Measurements from ENCODE around the gene PTPN21. TPM values are rescaled to one million over a fixed set of nuclear protein-coding genes. Genes with fewer than 3 reads are reported as not detected.

PTPN21 gene
- total RNA-seq = under 1 TPM; 0.33 to 0.45 (median 0.33) TPM

DNA sequence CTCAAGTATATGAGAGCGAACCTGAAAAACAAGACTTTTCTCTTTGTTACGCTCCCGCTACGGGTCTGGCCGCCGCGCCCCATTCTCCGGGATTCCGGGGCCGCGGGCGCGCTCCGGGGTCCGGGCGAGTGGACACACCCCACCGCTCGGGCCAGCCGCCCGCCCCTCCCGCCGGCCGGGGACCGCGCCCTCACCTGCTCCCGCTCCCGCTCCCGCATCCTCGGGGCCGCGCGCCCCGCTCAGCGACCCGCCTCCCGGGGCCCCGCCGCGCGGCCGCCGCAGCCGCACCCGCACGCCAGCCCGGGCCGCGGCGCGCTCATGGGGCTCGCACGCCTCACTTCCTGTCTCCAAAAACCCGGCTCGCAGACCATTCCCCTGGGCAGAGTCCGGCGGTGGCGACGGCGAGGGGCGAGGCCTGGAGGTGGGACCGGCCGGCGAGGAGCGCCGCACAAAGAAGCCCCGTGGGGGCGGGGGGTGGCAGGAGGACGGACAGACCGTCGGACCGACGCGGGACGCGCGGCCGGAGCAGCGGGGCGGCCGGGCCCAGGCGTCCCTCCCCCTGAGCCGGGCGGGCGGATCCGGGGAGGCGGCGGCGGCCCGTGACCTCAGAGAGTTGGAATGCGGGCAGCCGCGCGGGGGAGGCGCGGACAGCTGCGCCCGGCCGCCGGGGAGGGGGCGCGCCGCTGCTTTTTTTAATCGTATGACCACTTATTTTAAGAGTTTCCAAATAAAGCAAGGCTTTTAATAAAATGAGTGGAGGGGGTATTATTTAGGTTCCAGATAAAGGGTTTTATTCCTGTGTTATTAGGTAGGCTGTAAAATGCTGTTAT is at the start of gene PTPN21:
PTPN21 (minus strand) TSS at position 551 of the 830 bp plus-strand sequence. CDS start 4,590 bp downstream, outside the sequence.
- ATAC-seq = peak; percentile 42 to 49
- no peak for DNase-seq
- H3K9me3 Mint-ChIP-seq = no peaks in the 10 kb centered on the region
- H3K4me1 Mint-ChIP-seq (ENCODE audit: low read depth) = peaks cover 37% of the 10 kb centered on the region
- H3K36me3 Mint-ChIP-seq (ENCODE audit: insufficient read depth) = no peaks in the 10 kb centered on the region
- H3K4me3 Mint-ChIP-seq = peak within 1 kb of the TSS; percentile 71
- peaks cover 62% of the 10 kb centered on the region for H3K27me3 Mint-ChIP-seq (ENCODE audit: low read depth)

DNA sequence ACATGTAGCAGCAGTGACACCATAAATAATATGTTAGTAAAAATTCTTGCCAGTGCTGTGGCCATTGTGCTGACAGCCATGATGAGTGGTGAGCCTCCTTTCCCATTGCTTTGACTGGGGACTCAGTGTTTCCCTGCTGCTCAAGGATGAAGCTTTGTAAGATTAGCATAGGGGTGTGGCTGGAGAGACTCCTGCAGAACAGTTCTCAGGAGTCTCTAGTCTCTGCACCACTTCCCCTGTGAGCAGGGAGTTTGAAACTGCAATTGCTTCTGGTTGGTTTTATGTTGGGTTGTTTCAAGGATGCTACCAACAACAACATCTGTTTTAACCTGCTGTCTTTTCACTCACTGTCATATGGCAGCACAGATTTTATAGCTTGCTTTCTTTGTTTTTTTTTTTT is 49.4 kb upstream of the PTPN21 start:
- Mint-ChIP-seq H3K4me1 (ENCODE audit: low read depth) (peaks cover 20% of the 10 kb centered on the region), H3K36me3 (ENCODE audit: insufficient read depth) (peaks cover 52% of the 10 kb centered on the region), H3K4me3 (no peak overlapping the region), H3K9me3 (no peaks in the 10 kb centered on the region), H3K27me3 (ENCODE audit: low read depth) (no peaks in the 10 kb centered on the region)
- DNase-seq (no peak), ATAC-seq (no peak)

DNA sequence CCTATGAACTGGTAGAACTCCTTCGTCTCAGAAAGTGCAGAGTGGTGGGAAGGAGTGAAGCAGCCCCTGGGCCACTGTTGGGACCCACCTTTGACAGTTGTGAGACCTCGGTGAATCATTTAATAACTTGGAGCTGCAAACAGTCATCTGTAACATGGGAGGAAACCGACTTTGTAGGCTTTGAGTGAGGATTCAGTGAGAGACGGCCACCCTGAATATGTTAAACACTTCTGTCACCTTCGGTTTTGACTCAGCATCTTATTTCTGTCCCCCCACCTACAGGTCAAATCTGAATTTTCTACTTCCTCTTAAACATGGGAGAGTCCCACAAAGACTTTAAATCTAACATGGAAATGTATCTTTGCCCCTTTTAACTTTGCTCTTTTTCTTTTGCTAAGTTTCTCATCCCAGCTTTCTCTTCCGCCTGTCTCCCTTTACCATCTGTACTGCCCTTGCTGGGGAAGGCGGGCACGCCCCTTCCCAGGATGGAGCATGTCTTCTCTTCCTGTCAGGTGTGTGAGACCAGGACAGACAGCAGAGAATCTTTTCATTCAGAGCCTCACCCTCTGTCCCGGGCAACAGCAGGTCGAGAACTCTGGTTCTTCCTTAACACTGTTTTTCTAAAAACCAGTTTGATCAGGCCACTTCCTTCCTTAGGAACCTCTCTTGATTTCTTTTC is 45.1 kb upstream of the PTPN21 start:
- H3K4me1 Mint-ChIP-seq (ENCODE audit: low read depth) = peaks cover 25% of the 10 kb centered on the region
- H3K27me3 Mint-ChIP-seq (ENCODE audit: low read depth) = no peaks in the 10 kb centered on the region
- DNase-seq (no peak), ATAC-seq (peak; percentile 96 to 97)
- no peaks in the 10 kb centered on the region for H3K9me3 Mint-ChIP-seq
- peaks cover 53% of the 10 kb centered on the region for H3K36me3 Mint-ChIP-seq (ENCODE audit: insufficient read depth)
- H3K4me3 Mint-ChIP-seq = peak overlapping the region; percentile 53

DNA sequence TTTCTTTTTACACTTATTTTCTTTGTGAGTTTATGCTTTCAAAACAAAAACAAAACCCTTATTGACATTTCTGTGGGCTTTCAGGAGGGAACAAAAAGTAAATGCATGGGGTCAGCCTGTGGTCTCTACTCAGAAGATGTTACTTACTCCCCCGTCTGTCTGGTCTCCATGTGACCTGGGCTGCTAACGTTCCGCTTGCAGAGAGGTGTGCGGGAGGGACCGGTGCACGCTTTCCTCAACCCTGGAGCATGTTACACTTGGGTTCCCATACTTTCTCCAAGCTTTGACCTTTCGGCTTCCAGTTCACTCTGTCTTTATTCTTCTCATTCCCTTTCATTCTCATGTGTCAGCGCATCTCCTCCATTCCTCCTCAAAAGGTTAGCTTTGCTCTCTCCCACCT is 44.5 kb upstream of the PTPN21 start:
- Mint-ChIP-seq H3K4me3 (peak overlapping the region; percentile 53), H3K36me3 (ENCODE audit: insufficient read depth) (peaks cover 53% of the 10 kb centered on the region), H3K4me1 (ENCODE audit: low read depth) (peaks cover 25% of the 10 kb centered on the region), H3K27me3 (ENCODE audit: low read depth) (no peaks in the 10 kb centered on the region), H3K9me3 (no peaks in the 10 kb centered on the region)
- DNase-seq (no peak), ATAC-seq (no peak)

DNA sequence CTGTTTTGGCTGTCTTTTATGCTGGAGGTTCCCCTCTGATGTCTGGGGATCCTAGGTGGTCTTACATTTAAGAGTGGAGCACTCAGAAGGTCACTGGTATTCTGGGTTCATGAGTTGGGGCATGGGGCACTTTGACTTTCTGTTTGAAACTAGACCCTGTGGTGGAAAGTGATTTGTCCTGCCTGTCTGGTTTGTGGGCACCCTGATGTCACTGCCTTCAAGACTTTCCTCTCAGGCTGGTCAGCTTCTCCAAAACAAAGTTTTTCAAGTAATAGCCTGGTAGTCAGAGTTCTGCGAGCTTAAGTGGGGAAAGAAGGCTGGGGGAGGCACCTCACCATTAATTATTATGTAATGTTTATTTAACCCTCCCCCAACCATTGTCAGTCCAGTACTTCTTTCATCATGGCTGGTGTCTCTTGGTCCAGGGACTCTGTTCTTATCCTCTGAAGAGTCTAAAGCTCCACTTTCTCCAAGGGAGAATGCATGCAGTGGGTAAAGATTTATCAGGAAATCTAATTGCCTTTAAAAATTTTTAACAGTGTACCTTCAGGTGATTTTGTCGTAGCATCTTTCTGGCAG is 43.4 kb upstream of the PTPN21 start:
- DNase-seq (no peak), ATAC-seq (no peak)
- H3K4me1 Mint-ChIP-seq (ENCODE audit: low read depth) = peaks cover 25% of the 10 kb centered on the region
- H3K27me3 Mint-ChIP-seq (ENCODE audit: low read depth) = no peaks in the 10 kb centered on the region
- H3K4me3 Mint-ChIP-seq = no peak overlapping the region
- H3K36me3 Mint-ChIP-seq (ENCODE audit: insufficient read depth) = peaks cover 54% of the 10 kb centered on the region
- H3K9me3 Mint-ChIP-seq = no peaks in the 10 kb centered on the region

DNA sequence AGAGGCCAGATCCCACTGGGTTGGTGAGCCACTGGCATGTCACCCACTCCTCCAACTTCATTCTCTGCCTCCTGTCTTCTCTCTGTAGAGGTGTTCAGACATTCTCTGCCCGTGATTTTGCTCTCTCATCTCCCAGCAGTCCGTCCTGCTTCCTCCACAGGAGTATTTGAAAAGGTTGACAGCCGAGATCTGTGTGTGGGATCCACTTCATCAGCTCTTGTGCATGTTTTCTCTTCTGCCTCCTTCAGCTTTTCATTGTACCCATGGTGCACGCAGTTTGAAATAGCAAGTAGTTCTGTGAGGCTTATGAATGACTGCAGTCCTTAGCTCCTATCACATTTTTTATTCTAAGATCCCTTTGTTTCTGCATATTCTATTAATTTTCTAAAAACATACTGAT is 42.8 kb upstream of the PTPN21 start:
- Mint-ChIP-seq H3K27me3 (ENCODE audit: low read depth) (no peaks in the 10 kb centered on the region), H3K36me3 (ENCODE audit: insufficient read depth) (peaks cover 52% of the 10 kb centered on the region), H3K9me3 (no peaks in the 10 kb centered on the region), H3K4me1 (ENCODE audit: low read depth) (peaks cover 25% of the 10 kb centered on the region), H3K4me3 (no peak overlapping the region)
- DNase-seq (no peak), ATAC-seq (no peak)

DNA sequence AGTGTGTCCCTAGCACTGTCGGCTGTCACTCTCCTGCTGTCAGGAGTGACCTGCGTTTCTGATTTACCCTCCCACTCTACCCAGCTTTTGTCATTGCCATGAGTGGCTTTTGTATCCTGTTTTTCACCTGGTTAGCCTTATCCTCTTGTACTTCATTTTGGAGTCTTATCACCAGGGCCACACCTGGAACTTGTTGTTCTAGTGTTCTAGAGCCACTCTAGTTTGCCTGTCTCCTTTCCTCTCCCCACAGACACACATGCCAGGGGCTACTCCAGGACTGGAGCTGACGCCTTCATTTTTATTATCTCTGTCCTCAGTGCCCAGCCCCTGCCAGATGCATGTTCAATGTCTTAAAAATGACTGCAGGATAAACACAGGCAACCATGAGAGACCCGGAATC is 42.2 kb upstream of the PTPN21 start:
- no peak for DNase-seq
- no peak overlapping the region for H3K4me3 Mint-ChIP-seq
- peaks cover 47% of the 10 kb centered on the region for H3K36me3 Mint-ChIP-seq (ENCODE audit: insufficient read depth)
- H3K27me3 Mint-ChIP-seq (ENCODE audit: low read depth) = no peaks in the 10 kb centered on the region
- no peaks in the 10 kb centered on the region for H3K9me3 Mint-ChIP-seq
- peaks cover 25% of the 10 kb centered on the region for H3K4me1 Mint-ChIP-seq (ENCODE audit: low read depth)
- no peak for ATAC-seq

DNA sequence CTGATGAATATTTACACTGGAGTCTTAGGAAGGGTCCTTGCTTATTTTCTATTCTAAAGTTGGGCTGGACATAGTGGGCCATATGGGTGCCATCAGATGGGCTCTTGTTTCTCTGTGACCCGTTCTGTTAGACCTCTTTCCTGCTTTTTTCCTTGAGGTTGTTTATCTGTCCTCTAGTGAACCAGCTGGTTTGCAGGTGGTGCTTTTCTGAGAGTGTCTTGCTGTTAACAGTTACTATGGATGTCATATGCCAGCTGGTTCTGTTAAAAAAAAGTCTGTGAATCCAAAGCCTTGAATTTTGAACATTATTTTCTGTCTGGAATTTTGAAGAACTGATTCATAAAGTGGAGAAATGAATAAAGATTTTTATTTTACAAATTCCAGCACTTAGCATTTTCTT is 37.2 kb upstream of the PTPN21 start:
- H3K36me3 Mint-ChIP-seq (ENCODE audit: insufficient read depth) = peaks cover 34% of the 10 kb centered on the region
- H3K4me1 Mint-ChIP-seq (ENCODE audit: low read depth) = no peaks in the 10 kb centered on the region
- DNase-seq (no peak), ATAC-seq (no peak)
- H3K27me3 Mint-ChIP-seq (ENCODE audit: low read depth) = no peaks in the 10 kb centered on the region
- H3K4me3 Mint-ChIP-seq = no peak overlapping the region
- H3K9me3 Mint-ChIP-seq = no peaks in the 10 kb centered on the region

DNA sequence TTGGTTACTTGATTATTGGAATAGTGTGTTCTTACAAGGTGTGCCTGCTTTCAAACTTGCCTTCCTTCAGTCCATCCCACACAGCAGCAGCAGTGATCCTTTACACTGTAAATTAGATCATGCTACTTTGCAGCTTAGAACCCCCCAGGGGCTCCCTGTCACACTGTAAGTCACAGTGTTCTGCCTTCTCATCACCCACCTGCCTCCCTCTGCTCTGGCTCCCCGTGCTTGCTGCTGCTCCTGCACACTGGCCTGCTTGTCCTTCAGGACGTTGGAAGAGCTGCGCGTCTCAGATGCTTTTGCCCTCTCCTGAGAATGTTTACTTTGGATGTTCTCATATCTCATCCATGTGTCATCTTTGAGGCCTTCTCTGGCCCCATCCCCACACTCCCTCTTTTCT is 35.4 kb upstream of the PTPN21 start:
- Mint-ChIP-seq H3K4me1 (ENCODE audit: low read depth) (peaks cover 1% of the 10 kb centered on the region), H3K9me3 (no peaks in the 10 kb centered on the region), H3K27me3 (ENCODE audit: low read depth) (no peaks in the 10 kb centered on the region), H3K36me3 (ENCODE audit: insufficient read depth) (peaks cover 39% of the 10 kb centered on the region), H3K4me3 (no peak overlapping the region)
- no peak for ATAC-seq
- DNase-seq = no peak

DNA sequence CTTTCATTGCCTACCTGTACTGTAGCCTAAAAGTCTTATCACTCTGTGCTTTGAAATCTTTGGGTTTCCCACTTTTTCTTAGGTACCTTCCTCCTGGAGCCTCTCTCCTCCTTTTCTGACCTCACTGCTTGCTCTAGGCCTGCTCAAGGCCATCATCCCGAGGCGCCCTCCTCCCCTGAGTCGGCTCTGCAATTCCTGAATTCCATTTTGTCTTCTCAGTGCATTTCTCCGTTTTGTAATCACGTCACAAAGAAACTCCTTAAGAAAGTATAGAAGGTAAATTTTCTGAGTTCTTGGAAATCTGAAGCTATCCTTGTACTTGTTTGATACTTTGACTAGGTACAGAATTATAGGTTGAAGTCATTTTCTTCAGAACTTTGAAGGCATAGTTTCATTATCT is 33.3 kb upstream of the PTPN21 start:
- no peaks in the 10 kb centered on the region for H3K27me3 Mint-ChIP-seq (ENCODE audit: low read depth)
- H3K4me3 Mint-ChIP-seq = no peak overlapping the region
- H3K4me1 Mint-ChIP-seq (ENCODE audit: low read depth) = peaks cover 1% of the 10 kb centered on the region
- H3K36me3 Mint-ChIP-seq (ENCODE audit: insufficient read depth) = peaks cover 45% of the 10 kb centered on the region
- DNase-seq (no peak), ATAC-seq (no peak)
- no peaks in the 10 kb centered on the region for H3K9me3 Mint-ChIP-seq

DNA sequence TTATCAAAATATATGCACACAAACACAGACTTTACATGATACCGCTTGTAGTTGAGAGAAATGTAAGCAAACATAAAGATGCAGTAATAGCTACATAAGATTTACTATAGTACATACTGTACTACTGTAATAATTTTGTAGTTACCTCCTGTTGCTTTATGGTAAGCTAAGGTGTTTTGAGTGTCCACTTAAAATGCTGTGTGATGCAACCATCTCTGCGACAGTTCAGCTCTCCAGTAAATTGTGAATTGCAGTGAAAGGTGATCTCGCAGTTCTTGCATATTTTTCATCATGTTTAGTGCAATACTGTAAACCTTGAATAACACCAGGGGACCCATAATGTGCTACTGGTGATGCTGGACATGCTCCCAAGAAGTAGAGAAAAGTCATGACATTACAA is 29.6 kb upstream of the PTPN21 start:
- Mint-ChIP-seq H3K4me3 (no peak overlapping the region), H3K36me3 (ENCODE audit: insufficient read depth) (peaks cover 48% of the 10 kb centered on the region), H3K4me1 (ENCODE audit: low read depth) (peaks cover 1% of the 10 kb centered on the region), H3K9me3 (no peaks in the 10 kb centered on the region), H3K27me3 (ENCODE audit: low read depth) (no peaks in the 10 kb centered on the region)
- DNase-seq (no peak), ATAC-seq (no peak)

DNA sequence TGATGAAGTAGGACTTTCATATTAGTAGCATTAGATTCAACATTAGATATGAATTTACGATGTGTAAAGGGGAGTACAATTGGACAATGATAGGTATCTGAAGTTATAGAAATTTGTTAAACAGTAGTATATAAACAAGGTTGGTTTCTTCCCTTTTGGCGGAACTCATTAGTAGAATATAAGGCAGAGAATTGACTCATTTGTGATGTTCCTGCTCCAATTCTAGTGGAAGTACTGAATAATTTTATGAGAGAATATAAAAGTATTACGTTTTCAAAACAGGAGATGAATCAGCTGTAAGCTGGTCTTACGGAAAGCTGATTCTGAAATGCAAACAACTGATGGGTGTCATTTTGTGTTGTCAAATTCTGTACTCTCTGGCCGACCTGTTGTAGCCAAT is 21.4 kb upstream of the PTPN21 start:
- peaks cover 46% of the 10 kb centered on the region for H3K36me3 Mint-ChIP-seq (ENCODE audit: insufficient read depth)

DNA sequence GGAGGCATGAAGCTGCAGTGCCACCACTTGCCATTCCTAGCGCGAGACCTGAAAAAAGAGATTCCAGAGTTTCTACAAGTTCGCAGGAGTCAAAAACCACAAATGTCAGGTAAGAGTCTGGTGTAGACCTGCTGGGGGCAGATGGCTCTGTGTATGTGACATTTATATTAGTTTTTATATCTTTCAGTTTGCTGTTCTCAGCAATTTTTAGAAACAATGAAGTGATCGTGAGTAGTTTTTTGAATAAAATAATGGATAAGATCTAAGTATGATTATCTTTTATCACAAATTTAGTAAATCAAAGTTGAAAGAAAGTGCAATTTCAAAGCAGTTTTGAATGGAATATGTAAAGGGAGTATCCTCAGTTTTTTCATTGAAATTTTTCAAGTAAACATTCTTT is 17.3 kb upstream of the PTPN21 start:
- Mint-ChIP-seq H3K4me1 (ENCODE audit: low read depth) (no peaks in the 10 kb centered on the region), H3K4me3 (no peak overlapping the region), H3K27me3 (ENCODE audit: low read depth) (no peaks in the 10 kb centered on the region), H3K9me3 (no peaks in the 10 kb centered on the region), H3K36me3 (ENCODE audit: insufficient read depth) (peaks cover 54% of the 10 kb centered on the region)
- DNase-seq (no peak), ATAC-seq (no peak)

More for the DNA sequence above, 21.4 kb upstream of the PTPN21 start:
- DNase-seq (no peak), ATAC-seq (no peak)
- H3K4me1 Mint-ChIP-seq (ENCODE audit: low read depth) = no peaks in the 10 kb centered on the region
- H3K4me3 Mint-ChIP-seq = no peak overlapping the region
- H3K9me3 Mint-ChIP-seq = no peaks in the 10 kb centered on the region
- H3K27me3 Mint-ChIP-seq (ENCODE audit: low read depth) = no peaks in the 10 kb centered on the region

DNA sequence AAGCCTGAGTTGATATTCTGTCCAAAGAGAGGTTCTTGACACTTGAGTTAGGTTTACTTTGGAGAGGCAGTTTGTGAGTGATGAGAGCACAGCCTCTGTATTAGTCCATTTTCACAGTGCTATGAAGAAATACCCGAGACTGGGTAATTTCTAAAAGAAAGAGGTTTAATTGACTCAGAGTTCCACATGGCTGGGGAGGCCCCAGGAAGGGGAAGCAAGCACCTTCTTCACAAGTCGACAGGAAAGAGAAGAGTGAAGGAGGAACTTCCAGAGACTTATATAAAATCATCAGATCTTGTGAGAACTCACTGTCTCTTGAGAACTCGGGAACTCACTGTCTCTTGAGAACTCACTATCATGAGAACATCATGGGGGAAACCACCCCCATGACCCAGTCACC is 13.4 kb upstream of the PTPN21 start:
- ATAC-seq (no peak), DNase-seq (no peak)
- H3K4me1 Mint-ChIP-seq (ENCODE audit: low read depth) = peaks cover 12% of the 10 kb centered on the region
- no peaks in the 10 kb centered on the region for H3K27me3 Mint-ChIP-seq (ENCODE audit: low read depth)
- no peak overlapping the region for H3K4me3 Mint-ChIP-seq
- peaks cover 34% of the 10 kb centered on the region for H3K36me3 Mint-ChIP-seq (ENCODE audit: insufficient read depth)
- H3K9me3 Mint-ChIP-seq = no peaks in the 10 kb centered on the region

DNA sequence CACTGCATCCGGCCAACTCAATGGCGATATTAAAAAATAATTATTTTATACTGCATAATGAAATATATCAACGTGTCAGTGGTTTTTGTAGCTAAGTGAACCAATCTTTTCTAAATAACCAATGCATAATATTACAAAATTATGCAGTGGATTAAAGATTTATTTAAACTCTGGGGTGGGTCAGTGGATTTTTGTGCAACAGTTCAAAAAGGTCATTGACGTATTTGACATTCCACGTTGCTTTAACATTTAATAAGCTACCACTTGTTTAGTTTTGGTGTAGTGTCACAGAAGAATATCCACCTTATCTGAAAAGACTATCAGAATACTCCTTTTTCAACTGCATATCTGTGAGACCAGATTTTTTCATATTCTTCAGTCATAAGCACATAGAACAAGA is 10.6 kb upstream of the PTPN21 start:
- H3K36me3 Mint-ChIP-seq (ENCODE audit: insufficient read depth) = peaks cover 20% of the 10 kb centered on the region
- H3K4me3 Mint-ChIP-seq = no peak overlapping the region
- no peak for DNase-seq

More for the DNA sequence above, 10.6 kb upstream of the PTPN21 start:
- no peak for ATAC-seq
- peaks cover 21% of the 10 kb centered on the region for H3K4me1 Mint-ChIP-seq (ENCODE audit: low read depth)
- peaks cover 1% of the 10 kb centered on the region for H3K27me3 Mint-ChIP-seq (ENCODE audit: low read depth)
- no peaks in the 10 kb centered on the region for H3K9me3 Mint-ChIP-seq

All from activated T-cell treated with anti-CD3 and anti-CD28 coated beads, Interleukin-2, amount 50 U/mL, for 4 hours (primary cell).